PC-9 (cell line): ENCODE measurements around the gene PMS1. TPM values are rescaled to one million over a fixed set of nuclear protein-coding genes. Genes with fewer than 3 reads are reported as not detected.
A peak's percentile ranks its signal among the peaks of the same experiment; 100 is the strongest.

ENCODE experiments used
- BruUV-seq: library from RNA; stranded (reverse); fragments of 400-500 nt; replicated peaks from 2 replicates; lab custom pipeline; 2021; lab: Mats Ljungman, UMichigan
- CTCF ChIA-PET: fragments of 300-600 bp; sonication (Branson Sonifier 250); formaldehyde crosslinking; loops from one replicate; lab custom pipeline; 2022; ENCODE audit warnings: antibody characterized with exemption; lab: Charles Lee
- POLR2A ChIA-PET: fragments of 300-600 bp; sonication (Branson Sonifier 250); formaldehyde crosslinking; loops from one replicate; lab custom pipeline; 2022; ENCODE audit warnings: antibody characterized with exemption; ENCODE audit not compliant: unreplicated experiment; lab: Charles Lee
- DNase-seq, 2 experiments: peaks; one replicate each; pipeline versions ENCODE4 v3.0.0 to v3.0.0-alpha.2; 2015 to 2022; ENCODE audit warnings: mixed read lengths in 1 of 2
- H2AFZ ChIP-seq: fragments of 200-600 bp; sonication (generic); 2 replicates; pipeline ENCODE4 v1.8.1; 2017; ENCODE audit warnings: antibody characterized with exemption
- H3F3A ChIP-seq: fragments of 200-600 bp; sonication (generic); 2 replicates; pipeline ENCODE4 v1.8.1; 2017; ENCODE audit warnings: antibody characterized with exemption, mild to moderate bottlenecking, low read depth; ENCODE audit not compliant: insufficient read depth
- H3K27ac ChIP-seq: fragments of 200-600 bp; sonication (generic); 2 replicates; pipeline ENCODE4 v1.6.1; 2016; ENCODE audit warnings: mixed run types
- H3K27me3 ChIP-seq: fragments of 200-600 bp; sonication (generic); 2 replicates; pipeline ENCODE4 v1.6.1; 2016; ENCODE audit warnings: low read depth, mixed run types; ENCODE audit not compliant: insufficient read depth
- H3K36me3 ChIP-seq: fragments of 200-600 bp; sonication (generic); 2 replicates; pipeline ENCODE4 v1.6.1; 2016; ENCODE audit warnings: low read depth, mixed run types
- H3K4me1 ChIP-seq: fragments of 200-600 bp; sonication (generic); replicated peaks from 2 replicates; pipeline ENCODE4 v1.6.1; 2016; ENCODE audit warnings: mixed run types; ENCODE audit not compliant: insufficient read depth
- H3K4me2 ChIP-seq: fragments of 200-600 bp; sonication (generic); 2 replicates; pipeline ENCODE4 v1.6.1; 2017; ENCODE audit warnings: mixed run types
- H3K4me3 ChIP-seq: fragments of 200-600 bp; sonication (generic); 2 replicates; pipeline ENCODE4 v1.6.1; 2016; ENCODE audit warnings: mixed run types
- H3K79me2 ChIP-seq: fragments of 200-600 bp; sonication (generic); 2 replicates; pipeline ENCODE4 v1.6.1; 2017; ENCODE audit warnings: low read depth, mixed run types
- H3K9me2 ChIP-seq: fragments of 200-600 bp; sonication (generic); 2 replicates; pipeline ENCODE4 v1.8.1; 2017; ENCODE audit warnings: mild to moderate bottlenecking; ENCODE audit not compliant: insufficient read depth
- H3K9me3 ChIP-seq: fragments of 200-600 bp; sonication (generic); 2 replicates; pipeline ENCODE4 v1.8.1; 2016; ENCODE audit warnings: low read depth; ENCODE audit not compliant: insufficient read depth
- H4K20me1 ChIP-seq: fragments of 200-600 bp; sonication (generic); 2 replicates; pipeline ENCODE4 v1.8.1; 2017; ENCODE audit not compliant: insufficient read depth
- EZH2 ChIP-seq: fragments of 200-600 bp; sonication (generic); IDR thresholded peaks from 2 replicates; pipeline ENCODE4 v1.8.0; 2017; ENCODE audit warnings: antibody characterized with exemption, low read depth
- intact Hi-C: fragments of 100-400 bp; cut with micrococcal nuclease; formaldehyde crosslinking; loops from one replicate; pipeline ENCODE4 v1.10.0; 2022; ENCODE audit not compliant: unreplicated experiment
- total RNA-seq: library from RNA; stranded (reverse); gene quantifications from 2 replicates; pipeline ENCODE4 v1.2.3, GENCODE V29; 2021
- TF ChIP-seq, protein P1 (sequence below): fragments of 200-600 bp; sonication (generic); conservative IDR thresholded peaks from 2 replicates; pipeline ENCODE4 v1.6.1; 2017; ENCODE audit warnings: mixed run types, antibody characterized with exemption, mild to moderate bottlenecking, moderate library complexity

The PMS1 gene
- total RNA-seq, 1 experiment from 2014 or later = 18.6 TPM

DNA sequence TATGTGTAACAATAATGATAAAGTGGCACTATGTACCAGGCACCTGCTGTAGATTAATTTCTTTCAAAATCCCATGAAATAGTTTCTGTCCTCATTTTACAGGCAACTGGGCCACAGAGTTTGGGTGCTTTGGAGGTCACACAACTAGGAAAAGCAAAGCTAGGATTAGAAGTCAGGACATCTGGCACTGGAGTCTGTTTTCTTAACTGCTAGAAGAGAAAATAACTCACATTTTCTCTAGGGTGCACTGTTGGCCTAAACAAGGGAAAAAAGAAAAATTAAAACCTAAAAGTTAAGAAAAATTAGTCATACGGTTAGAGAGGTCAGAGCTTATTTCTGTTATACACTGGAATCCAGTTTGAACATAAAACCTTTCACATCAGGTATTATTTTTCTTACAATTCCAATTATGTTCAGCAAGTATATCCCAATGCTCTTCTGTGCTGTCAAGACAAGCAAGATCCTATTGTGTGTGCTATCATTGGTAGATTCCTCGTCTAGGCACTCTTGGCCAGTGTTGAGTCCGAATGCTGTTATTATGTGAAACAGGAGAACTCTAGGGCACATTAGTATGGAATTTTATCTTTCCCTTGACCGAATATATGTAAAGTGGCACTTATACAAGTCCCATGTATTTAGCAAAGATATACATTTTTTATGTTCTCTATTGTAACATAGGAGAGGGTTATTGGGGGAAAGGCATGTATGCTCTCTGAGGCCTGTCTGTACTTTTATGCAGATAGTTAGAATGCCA, 20.2 kb upstream of the PMS1 start:
- Histone ChIP-seq H3K27ac (no peak overlapping the region), H2AFZ (peak overlapping the region; percentile 97; the same call in 1 of the 2 replicates), H4K20me1 (no peaks in the 10 kb centered on the region), H3K4me1 (peaks cover 6% of the 10 kb centered on the region; the same call in 1 of the 2 replicates), H3K4me2 (peak overlapping the region; percentile 83), H3K9me2 (no peaks in the 10 kb centered on the region; the same call in 1 of the 2 replicates), H3K27me3 (no peaks in the 10 kb centered on the region), H3K79me2 (no peaks in the 10 kb centered on the region), H3K36me3 (no peaks in the 10 kb centered on the region), H3F3A (peaks cover 8% of the 10 kb centered on the region; the same call in 1 of the 2 replicates), H3K9me3 (no peaks in the 10 kb centered on the region), H3K4me3 (peak overlapping the region; percentile 81)
- ChIA-PET POLR2A (interaction anchor here (0.7 kb wide), 1 partner anchor 16 kb away, joined by 3 read pairs; no protein-coding TSS in a partner anchor), CTCF (interaction anchor here (0.8 kb wide), 1 partner anchor 508 kb away, joined by 10 read pairs; no protein-coding TSS in a partner anchor)
- TF ChIP-seq, protein P1, sequence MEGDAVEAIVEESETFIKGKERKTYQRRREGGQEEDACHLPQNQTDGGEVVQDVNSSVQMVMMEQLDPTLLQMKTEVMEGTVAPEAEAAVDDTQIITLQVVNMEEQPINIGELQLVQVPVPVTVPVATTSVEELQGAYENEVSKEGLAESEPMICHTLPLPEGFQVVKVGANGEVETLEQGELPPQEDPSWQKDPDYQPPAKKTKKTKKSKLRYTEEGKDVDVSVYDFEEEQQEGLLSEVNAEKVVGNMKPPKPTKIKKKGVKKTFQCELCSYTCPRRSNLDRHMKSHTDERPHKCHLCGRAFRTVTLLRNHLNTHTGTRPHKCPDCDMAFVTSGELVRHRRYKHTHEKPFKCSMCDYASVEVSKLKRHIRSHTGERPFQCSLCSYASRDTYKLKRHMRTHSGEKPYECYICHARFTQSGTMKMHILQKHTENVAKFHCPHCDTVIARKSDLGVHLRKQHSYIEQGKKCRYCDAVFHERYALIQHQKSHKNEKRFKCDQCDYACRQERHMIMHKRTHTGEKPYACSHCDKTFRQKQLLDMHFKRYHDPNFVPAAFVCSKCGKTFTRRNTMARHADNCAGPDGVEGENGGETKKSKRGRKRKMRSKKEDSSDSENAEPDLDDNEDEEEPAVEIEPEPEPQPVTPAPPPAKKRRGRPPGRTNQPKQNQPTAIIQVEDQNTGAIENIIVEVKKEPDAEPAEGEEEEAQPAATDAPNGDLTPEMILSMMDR = no peak
- TF ChIP-seq EZH2 = no peak
- no peak for DNase-seq
- intact Hi-C loops = loop anchor here (1.0 kb wide), 2 partner anchors 20 to 323 kb away; partner anchors contain the start of genes ORMDL1, PMS1 and WDR75
- BruUV-seq = no TSS peak

DNA sequence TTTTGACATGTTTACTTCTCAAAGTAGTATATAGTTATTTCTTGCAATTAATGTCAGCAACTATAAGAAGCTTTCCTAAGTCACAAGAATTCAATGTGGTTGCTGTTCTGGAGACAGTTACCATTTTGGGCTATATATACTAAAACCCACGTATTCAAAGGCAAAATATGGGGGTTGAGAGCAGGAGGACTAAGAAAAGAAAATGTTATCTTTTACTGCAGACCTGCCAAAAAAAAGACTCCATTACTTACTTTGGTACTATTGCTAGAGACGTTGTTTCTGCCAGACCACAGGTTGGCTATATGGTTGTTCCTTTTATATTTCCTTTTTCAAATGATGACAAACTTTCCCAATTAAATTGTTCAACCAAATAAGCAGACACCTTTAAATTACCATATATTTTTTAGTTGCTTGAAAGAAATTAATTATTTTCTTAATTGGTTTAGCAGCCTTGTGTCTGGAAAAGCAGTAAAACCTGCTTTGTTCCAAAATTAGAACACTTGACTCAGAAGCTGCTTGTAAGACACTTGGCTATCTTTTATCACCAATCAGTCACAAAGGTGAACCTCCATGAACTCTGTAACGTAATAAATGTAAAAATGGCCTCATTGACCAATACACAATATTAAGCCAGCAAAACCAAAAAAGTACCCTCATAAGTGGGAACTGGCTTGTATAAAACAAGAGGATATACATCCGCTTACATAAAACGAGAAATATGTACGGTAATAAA, 13.5 kb upstream of the PMS1 start:
- Histone ChIP-seq H3K9me2 (no peaks in the 10 kb centered on the region), H3K27ac (no peak overlapping the region), H3K4me2 (no peak overlapping the region), H3K27me3 (no peaks in the 10 kb centered on the region), H3K79me2 (no peaks in the 10 kb centered on the region), H2AFZ (no peak overlapping the region), H3K9me3 (no peaks in the 10 kb centered on the region), H4K20me1 (no peaks in the 10 kb centered on the region), H3K4me3 (no peak overlapping the region), H3K4me1 (no peaks in the 10 kb centered on the region), H3K36me3 (no peaks in the 10 kb centered on the region; the same call in 1 of the 2 replicates), H3F3A (no peaks in the 10 kb centered on the region)
- TF ChIP-seq, protein P1 = no peak
- TF ChIP-seq EZH2 = no peak
- CTCF ChIA-PET = no interaction called here
- no TSS peak for BruUV-seq
- POLR2A ChIA-PET = no interaction called here
- intact Hi-C loops = no loop called here
- DNase-seq = no peak

DNA sequence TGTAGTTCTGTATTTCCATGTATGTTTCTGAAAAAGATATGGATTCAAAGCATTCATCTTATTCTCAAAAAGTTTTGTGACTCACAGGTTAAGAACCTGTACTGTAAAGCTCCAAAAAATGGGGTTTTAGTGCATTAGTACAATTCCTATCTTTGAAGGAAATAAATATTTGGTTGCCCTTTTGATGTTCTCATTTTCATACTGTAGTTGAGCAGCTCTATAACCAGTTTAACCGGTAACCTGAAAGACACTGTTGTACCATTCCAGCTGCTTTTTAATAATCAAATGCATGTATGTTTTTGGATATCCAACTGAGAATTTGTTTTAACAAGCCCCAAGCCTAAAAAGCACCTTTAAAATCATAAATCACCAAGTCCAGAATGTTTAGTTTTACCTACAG, 12.0 kb upstream of the PMS1 start:
- Histone ChIP-seq H3K4me2 (no peak overlapping the region), H3K79me2 (no peaks in the 10 kb centered on the region), H3K27ac (no peak overlapping the region), H4K20me1 (no peaks in the 10 kb centered on the region), H3K27me3 (no peaks in the 10 kb centered on the region), H2AFZ (no peak overlapping the region), H3K4me1 (no peaks in the 10 kb centered on the region), H3K4me3 (no peak overlapping the region), H3K9me3 (no peaks in the 10 kb centered on the region), H3K9me2 (no peaks in the 10 kb centered on the region), H3K36me3 (no peaks in the 10 kb centered on the region; the same call in 1 of the 2 replicates), H3F3A (no peaks in the 10 kb centered on the region)
- ChIA-PET POLR2A (no interaction called here), CTCF (no interaction called here)
- BruUV-seq = no TSS peak
- TF ChIP-seq EZH2 = no peak
- TF ChIP-seq, protein P1 = no peak
- intact Hi-C loops = no loop called here
- no peak for DNase-seq
